H9 (cell line): Measurements from ENCODE around the gene EDAR. TPM values are rescaled to one million over a fixed set of nuclear protein-coding genes. Genes with fewer than 3 reads are reported as not detected.

Source experiments
- DNase-seq: peaks from one replicate; pipeline ENCODE4 v3.0.0-alpha.2; 2017
- H2AFZ ChIP-seq: one replicate; pipeline ENCODE4 v1.6.1; 2013; ENCODE audit warnings: mild to moderate bottlenecking, low read length, control low read depth, moderate library complexity
- H2AK5ac ChIP-seq: 2 replicates; pipeline ENCODE4 v1.6.1; 2013; ENCODE audit warnings: low read length, control low read depth, mixed read lengths; ENCODE audit not compliant: insufficient read length
- H2BK120ac ChIP-seq: one replicate; pipeline ENCODE4 v1.6.1; 2013; ENCODE audit warnings: low read depth, mild to moderate bottlenecking, low read length, control low read depth, inconsistent platforms; ENCODE audit not compliant: poor library complexity, severe bottlenecking
- H2BK12ac ChIP-seq: 2 replicates; pipeline ENCODE4 v1.6.1; 2013; ENCODE audit warnings: low read length, control low read depth, mixed read lengths, low read depth; ENCODE audit not compliant: insufficient read length
- H2BK15ac ChIP-seq: 2 replicates; pipeline ENCODE4 v1.6.1; 2013; ENCODE audit warnings: low read depth, low read length, control low read depth
- H2BK20ac ChIP-seq: one replicate; pipeline ENCODE4 v1.6.1; 2013; ENCODE audit warnings: low read depth, mild to moderate bottlenecking, low read length, control low read depth, inconsistent platforms; ENCODE audit not compliant: poor library complexity, severe bottlenecking
- H2BK5ac ChIP-seq: 2 replicates; pipeline ENCODE4 v1.6.1; 2013; ENCODE audit warnings: low read length, control low read depth, mixed read lengths; ENCODE audit not compliant: insufficient read length
- H3K14ac ChIP-seq: 2 replicates; pipeline ENCODE4 v1.6.1; 2013; ENCODE audit warnings: low read length, control low read depth; ENCODE audit not compliant: insufficient read depth
- H3K18ac ChIP-seq: 2 replicates; pipeline ENCODE4 v1.6.1; 2013; ENCODE audit warnings: low read depth, mild to moderate bottlenecking, mixed read lengths, low read length, control low read depth; ENCODE audit not compliant: insufficient read length
- H3K23ac ChIP-seq: 2 replicates; pipeline ENCODE4 v1.6.1; 2013; ENCODE audit warnings: low read length, control low read depth, mixed read lengths, low read depth; ENCODE audit not compliant: insufficient read length
- H3K23me2 ChIP-seq: 2 replicates; pipeline ENCODE4 v1.6.1; 2013; ENCODE audit warnings: low read depth, mild to moderate bottlenecking, mixed read lengths, low read length, control low read depth; ENCODE audit not compliant: insufficient read length, poor library complexity, severe bottlenecking
- H3K27ac ChIP-seq: 2 replicates; pipeline ENCODE4 v1.5.1; 2013; ENCODE audit warnings: low read length, control low read depth, mixed read lengths, low read depth; ENCODE audit not compliant: insufficient read length
- H3K27me3 ChIP-seq: 2 replicates; pipeline ENCODE4 v1.6.1; 2013; ENCODE audit warnings: low read length, control low read depth, inconsistent platforms; ENCODE audit not compliant: insufficient read depth
- H3K4ac ChIP-seq: 2 replicates; pipeline ENCODE4 v1.6.1; 2013; ENCODE audit warnings: low read depth, mild to moderate bottlenecking, control low read depth, inconsistent platforms, low read length, moderate library complexity
- H3K4me1 ChIP-seq: 2 replicates; pipeline ENCODE4 v1.6.1; 2013; ENCODE audit warnings: low read length, control low read depth, inconsistent platforms; ENCODE audit not compliant: insufficient read depth
- H3K4me2 ChIP-seq: 2 replicates; pipeline ENCODE4 v1.6.1; 2013; ENCODE audit warnings: low read length, control low read depth, mixed read lengths; ENCODE audit not compliant: insufficient read length, insufficient read depth
- H3K56ac ChIP-seq: 2 replicates; pipeline ENCODE4 v1.6.1; 2013; ENCODE audit warnings: low read depth, mild to moderate bottlenecking, mixed read lengths, low read length, control low read depth; ENCODE audit not compliant: insufficient read length
- H3K79me1 ChIP-seq: 2 replicates; pipeline ENCODE4 v1.6.1; 2013; ENCODE audit warnings: low read depth, mild to moderate bottlenecking, moderate library complexity, low read length, control low read depth, inconsistent platforms; ENCODE audit not compliant: insufficient read depth, poor library complexity, severe bottlenecking
- H3K79me2 ChIP-seq: 2 replicates; pipeline ENCODE4 v1.6.1; 2013; ENCODE audit warnings: low read length, control low read depth, inconsistent platforms; ENCODE audit not compliant: insufficient read depth
- H3K9ac ChIP-seq: 2 replicates; pipeline ENCODE4 v1.6.1; 2013; ENCODE audit warnings: low read length, control low read depth, mixed read lengths; ENCODE audit not compliant: insufficient read length; ENCODE audit errors: extremely low read depth
- H3K9me3 ChIP-seq: one replicate; pipeline ENCODE4 v1.6.1; 2013; ENCODE audit warnings: low read depth, low read length, inconsistent platforms; ENCODE audit not compliant: control insufficient read depth
- H3T11ph ChIP-seq: one replicate; pipeline ENCODE4 v1.6.1; 2013; ENCODE audit warnings: mild to moderate bottlenecking, low read length, control low read depth, inconsistent platforms
- H4K20me1 ChIP-seq: one replicate; pipeline ENCODE4 v1.6.1; 2013; ENCODE audit not compliant: control insufficient read depth, insufficient read length, insufficient read depth
- H4K5ac ChIP-seq: 2 replicates; pipeline ENCODE4 v1.6.1; 2013; ENCODE audit warnings: low read depth, mild to moderate bottlenecking, mixed read lengths, low read length, control low read depth; ENCODE audit not compliant: insufficient read length
- H4K8ac ChIP-seq: replicated peaks from 2 replicates; pipeline ENCODE4 v1.6.1; 2013; ENCODE audit warnings: low read length, control low read depth, mixed read lengths, low read depth; ENCODE audit not compliant: insufficient read length
- H4K91ac ChIP-seq: 2 replicates; pipeline ENCODE4 v1.6.1; 2013; ENCODE audit warnings: low read depth, mild to moderate bottlenecking, moderate library complexity, mixed read lengths, low read length, control low read depth; ENCODE audit not compliant: insufficient read length
- H3K27ac Mint-ChIP-seq, 3 experiments: 2 replicates in 2 of 3; 3 replicates in 1 of 3; pipeline ENCODE4 v1.8.0; 2020 to 2021; ENCODE audit warnings: mixed read lengths in 3 of 3, mild to moderate bottlenecking in 1 of 3, moderate library complexity in 1 of 3
- H3K27me3 Mint-ChIP-seq: 2 replicates; pipeline ENCODE4 v1.8.0; 2021; ENCODE audit warnings: low read depth, mild to moderate bottlenecking, moderate library complexity, mixed read lengths
- H3K36me3 Mint-ChIP-seq, 3 experiments: 2 replicates in 2 of 3; 3 replicates in 1 of 3; pipeline ENCODE4 v1.8.0; 2020 to 2021; ENCODE audit warnings: low read depth in 3 of 3, mixed read lengths in 3 of 3; ENCODE audit not compliant: insufficient read depth in 1 of 3
- H3K4me1 Mint-ChIP-seq, 2 experiments: 2 replicates each; pipeline ENCODE4 v1.8.0; 2020; ENCODE audit warnings: mixed read lengths in 2 of 2
- H3K4me3 Mint-ChIP-seq, 2 experiments: 2 replicates in 1 of 2; 3 replicates in 1 of 2; pipeline ENCODE4 v1.8.0; 2020 to 2021; ENCODE audit warnings: mild to moderate bottlenecking in 2 of 2, mixed read lengths in 2 of 2, moderate library complexity in 1 of 2
- H3K9me3 Mint-ChIP-seq, 2 experiments: 2 replicates in 1 of 2; 3 replicates in 1 of 2; pipeline ENCODE4 v1.8.0; 2020; ENCODE audit warnings: mild to moderate bottlenecking in 2 of 2, mixed read lengths in 2 of 2, moderate library complexity in 1 of 2
- WGBS: extraction: QIAGEN DNeasy Blood & Tissue Kit; methylation state at CpG from one replicate; pipeline ENCODE4 v1.1.7; 2013; ENCODE audit warnings: missing lambda C conversion rate, low lambda C conversion rate, mixed read lengths; ENCODE audit not compliant: insufficient read length; ENCODE audit errors: extremely low coverage; 5-methylcytosine and 5-hydroxymethylcytosine counted together
- total RNA-seq: library from RNA; stranded (reverse); gene quantifications from 2 replicates; pipeline ENCODE4 v1.2.1, GENCODE V29; 2021
- TF ChIP-seq, protein P1 (sequence below): fragments of 200-600 bp; sonication (generic); conservative IDR thresholded peaks from 3 replicates; pipeline ENCODE4 v1.8.0; 2021; ENCODE audit warnings: antibody characterized with exemption, mild to moderate bottlenecking

EDAR gene
- total RNA-seq, 1 experiment from 2014 or later: not detected

DNA sequence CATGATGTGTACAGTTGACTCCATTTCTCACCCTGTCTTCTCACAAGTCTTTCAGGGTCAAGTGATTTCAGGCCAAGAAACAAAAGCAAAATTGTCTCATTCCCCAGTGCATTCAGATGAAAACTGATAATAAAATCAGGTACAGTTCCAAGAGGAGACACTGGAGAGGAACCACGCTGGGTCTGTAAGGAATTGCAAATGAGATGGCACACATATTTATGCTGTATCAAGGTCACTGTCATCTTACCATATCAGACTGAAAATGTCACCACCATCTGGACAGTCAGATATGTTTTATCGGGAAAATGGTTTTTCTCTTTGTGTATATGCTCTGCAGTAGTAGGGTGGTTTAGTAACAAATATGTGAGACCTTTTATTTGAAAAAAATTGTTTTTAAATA, 110.7 kb downstream of the EDAR start:
- DNase-seq: no peak
- no CpG with 5 or more reads among the region's 2 CpGs for WGBS
- no peaks in the 10 kb centered on the region for H3K27me3 ChIP-seq
- no peaks in the 10 kb centered on the region for H3K4me1 Mint-ChIP-seq
- no peak overlapping the region for H2BK12ac ChIP-seq
- no peaks in the 10 kb centered on the region for H3K4me1 ChIP-seq
- peaks cover 29 to 39% of the 10 kb centered on the region in 2 experiments for H3K9me3 Mint-ChIP-seq
- no peak overlapping the region for H4K91ac ChIP-seq
- H3K23me2 ChIP-seq: no peaks in the 10 kb centered on the region
- TF ChIP-seq, protein P1, sequence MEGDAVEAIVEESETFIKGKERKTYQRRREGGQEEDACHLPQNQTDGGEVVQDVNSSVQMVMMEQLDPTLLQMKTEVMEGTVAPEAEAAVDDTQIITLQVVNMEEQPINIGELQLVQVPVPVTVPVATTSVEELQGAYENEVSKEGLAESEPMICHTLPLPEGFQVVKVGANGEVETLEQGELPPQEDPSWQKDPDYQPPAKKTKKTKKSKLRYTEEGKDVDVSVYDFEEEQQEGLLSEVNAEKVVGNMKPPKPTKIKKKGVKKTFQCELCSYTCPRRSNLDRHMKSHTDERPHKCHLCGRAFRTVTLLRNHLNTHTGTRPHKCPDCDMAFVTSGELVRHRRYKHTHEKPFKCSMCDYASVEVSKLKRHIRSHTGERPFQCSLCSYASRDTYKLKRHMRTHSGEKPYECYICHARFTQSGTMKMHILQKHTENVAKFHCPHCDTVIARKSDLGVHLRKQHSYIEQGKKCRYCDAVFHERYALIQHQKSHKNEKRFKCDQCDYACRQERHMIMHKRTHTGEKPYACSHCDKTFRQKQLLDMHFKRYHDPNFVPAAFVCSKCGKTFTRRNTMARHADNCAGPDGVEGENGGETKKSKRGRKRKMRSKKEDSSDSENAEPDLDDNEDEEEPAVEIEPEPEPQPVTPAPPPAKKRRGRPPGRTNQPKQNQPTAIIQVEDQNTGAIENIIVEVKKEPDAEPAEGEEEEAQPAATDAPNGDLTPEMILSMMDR: no peak
- no peak overlapping the region for H2BK20ac ChIP-seq
- H3K9ac ChIP-seq: no peak overlapping the region
- H3K9me3 ChIP-seq: peaks cover 10% of the 10 kb centered on the region
- H3K56ac ChIP-seq: no peak overlapping the region
- no peaks in the 10 kb centered on the region for H3K79me2 ChIP-seq
- H3K79me1 ChIP-seq: no peaks in the 10 kb centered on the region
- H4K5ac ChIP-seq: no peak overlapping the region
- H3K4me3 Mint-ChIP-seq: no peak overlapping the region
- H3K27me3 Mint-ChIP-seq: peaks cover 4% of the 10 kb centered on the region; the same call in 1 of the 2 replicates
- no peak overlapping the region for H3K4me2 ChIP-seq
- H3K4ac ChIP-seq: no peak overlapping the region
- H2AFZ ChIP-seq: no peak overlapping the region
- H3K27ac Mint-ChIP-seq: no peak overlapping the region; a peak in 1 of 7 replicates
- no peak overlapping the region for H3K27ac ChIP-seq
- no peaks in the 10 kb centered on the region for H4K20me1 ChIP-seq
- no peak overlapping the region for H3K18ac ChIP-seq
- H3K14ac ChIP-seq: no peak overlapping the region
- H4K8ac ChIP-seq: no peak overlapping the region
- no peak overlapping the region for H2BK15ac ChIP-seq
- no peak overlapping the region for H3T11ph ChIP-seq
- peaks cover 43 to 57% (median 52%) of the 10 kb centered on the region in 3 experiments for H3K36me3 Mint-ChIP-seq
- no peak overlapping the region for H2AK5ac ChIP-seq
- H2BK5ac ChIP-seq: no peak overlapping the region
- H3K23ac ChIP-seq: no peak overlapping the region
- no peak overlapping the region for H2BK120ac ChIP-seq
